ENCODE data around the gene ZMAT3.
"Not testable (repeated sequence)": the region's sequence is repeated elsewhere in the genome, so short reads cannot be mapped to it uniquely, and the experiment has no call there.

ZMAT3 gene

GRCh38 chr3:179045719-179046402, 25.7 kb downstream of the ZMAT3 start:
- Histone ChIP-seq H3K27ac (replicated peaks) (no peak overlapping the region), H3K4me3 (replicated peaks; ENCODE audit: insufficient read depth, low read length) (no peak overlapping the region), H3K27me3 (ENCODE audit: insufficient read depth, poor library complexity, severe bottlenecking) (no peaks in the 10 kb centered on the region)
- TF ChIP-seq, protein P1, sequence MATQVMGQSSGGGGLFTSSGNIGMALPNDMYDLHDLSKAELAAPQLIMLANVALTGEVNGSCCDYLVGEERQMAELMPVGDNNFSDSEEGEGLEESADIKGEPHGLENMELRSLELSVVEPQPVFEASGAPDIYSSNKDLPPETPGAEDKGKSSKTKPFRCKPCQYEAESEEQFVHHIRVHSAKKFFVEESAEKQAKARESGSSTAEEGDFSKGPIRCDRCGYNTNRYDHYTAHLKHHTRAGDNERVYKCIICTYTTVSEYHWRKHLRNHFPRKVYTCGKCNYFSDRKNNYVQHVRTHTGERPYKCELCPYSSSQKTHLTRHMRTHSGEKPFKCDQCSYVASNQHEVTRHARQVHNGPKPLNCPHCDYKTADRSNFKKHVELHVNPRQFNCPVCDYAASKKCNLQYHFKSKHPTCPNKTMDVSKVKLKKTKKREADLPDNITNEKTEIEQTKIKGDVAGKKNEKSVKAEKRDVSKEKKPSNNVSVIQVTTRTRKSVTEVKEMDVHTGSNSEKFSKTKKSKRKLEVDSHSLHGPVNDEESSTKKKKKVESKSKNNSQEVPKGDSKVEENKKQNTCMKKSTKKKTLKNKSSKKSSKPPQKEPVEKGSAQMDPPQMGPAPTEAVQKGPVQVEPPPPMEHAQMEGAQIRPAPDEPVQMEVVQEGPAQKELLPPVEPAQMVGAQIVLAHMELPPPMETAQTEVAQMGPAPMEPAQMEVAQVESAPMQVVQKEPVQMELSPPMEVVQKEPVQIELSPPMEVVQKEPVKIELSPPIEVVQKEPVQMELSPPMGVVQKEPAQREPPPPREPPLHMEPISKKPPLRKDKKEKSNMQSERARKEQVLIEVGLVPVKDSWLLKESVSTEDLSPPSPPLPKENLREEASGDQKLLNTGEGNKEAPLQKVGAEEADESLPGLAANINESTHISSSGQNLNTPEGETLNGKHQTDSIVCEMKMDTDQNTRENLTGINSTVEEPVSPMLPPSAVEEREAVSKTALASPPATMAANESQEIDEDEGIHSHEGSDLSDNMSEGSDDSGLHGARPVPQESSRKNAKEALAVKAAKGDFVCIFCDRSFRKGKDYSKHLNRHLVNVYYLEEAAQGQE (IDR thresholded peaks at IDR 0.05; ENCODE audit: insufficient replicate concordance, low read depth): no peak
- TF ChIP-seq CTCF (IDR thresholded peaks at IDR 0.05; ENCODE audit: insufficient read depth, low read length) (no peak), GABPA (IDR thresholded peaks at IDR 0.05; ENCODE audit: low read depth) (no peak), POLR2AphosphoS5 (IDR thresholded peaks at IDR 0.05; ENCODE audit: low read depth) (no peak), SPI1 (IDR thresholded peaks at IDR 0.05; ENCODE audit: borderline replicate concordance, low read depth) (no peak)
- no peak for DNase-seq (ENCODE audit: low read depth in 1 of 2, low spot score in 1 of 2)

DNA sequence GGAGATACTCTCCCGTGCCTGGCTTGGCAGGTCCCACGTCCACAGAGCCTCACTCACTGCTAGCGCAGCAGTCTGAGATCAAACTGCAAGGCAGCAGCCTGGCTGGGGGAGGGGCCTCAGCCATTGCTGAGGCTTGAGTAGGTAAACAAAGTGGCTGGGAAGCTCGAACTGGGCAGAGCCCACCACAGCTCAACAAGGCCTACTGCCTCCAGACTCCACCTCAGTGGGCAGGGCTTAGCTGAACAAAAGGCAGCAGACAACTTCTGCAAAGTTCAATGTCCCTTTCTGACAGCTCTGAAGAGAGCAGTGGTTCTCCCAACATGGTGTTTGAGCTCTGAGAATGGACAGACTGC, 32.7 kb downstream of the ZMAT3 start:
- H3K27ac ChIP-seq (replicated peaks); H3K27me3 ChIP-seq (ENCODE audit: insufficient read depth, poor library complexity, severe bottlenecking); DNase-seq (ENCODE audit: low read depth in 1 of 2, low spot score in 1 of 2); H3K4me3 ChIP-seq (replicated peaks; ENCODE audit: insufficient read depth, low read length): not testable (repeated sequence)

DNA sequence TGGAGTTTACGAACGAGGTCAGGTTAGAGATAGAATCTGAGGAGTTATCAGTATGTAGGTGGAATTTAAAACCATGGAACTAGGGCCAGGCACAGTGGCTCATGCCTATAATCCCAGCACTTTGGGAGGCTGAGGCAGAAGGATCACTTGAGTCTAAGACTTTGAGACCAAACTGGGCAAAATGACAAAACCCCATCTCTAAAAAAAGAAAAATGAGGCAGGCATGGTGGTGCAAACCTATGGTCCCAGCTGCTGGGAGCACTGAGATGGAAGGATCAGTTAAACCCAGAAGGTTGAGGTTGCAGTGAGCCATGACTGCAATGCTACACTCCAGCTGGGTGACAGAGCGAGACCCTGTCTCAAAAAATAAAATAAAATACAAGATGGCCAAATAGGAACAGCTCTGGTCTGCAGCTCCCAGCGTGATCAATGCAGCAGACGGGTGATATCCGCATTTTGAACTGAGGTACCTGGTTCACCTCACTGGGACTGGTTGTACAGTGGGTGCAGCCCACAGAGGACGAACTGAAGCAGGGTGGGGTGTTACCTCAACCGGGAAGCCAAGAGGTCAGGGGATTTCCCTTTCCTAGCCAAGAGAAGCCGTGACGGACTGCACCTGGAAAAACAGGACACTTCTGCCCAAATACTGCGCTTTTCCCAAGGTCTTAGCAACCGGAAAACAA, 33.3 kb downstream of the ZMAT3 start:
- no peaks in the 10 kb centered on the region for H3K27me3 ChIP-seq (ENCODE audit: insufficient read depth, poor library complexity, severe bottlenecking)
- no peak overlapping the region; the same call in none of the 2 replicates for H3K27ac ChIP-seq (replicated peaks)
- no peak overlapping the region for H3K4me3 ChIP-seq (replicated peaks; ENCODE audit: insufficient read depth, low read length)
- TF ChIP-seq POLR2AphosphoS5 (IDR thresholded peaks at IDR 0.05; ENCODE audit: low read depth): no peak
- TF ChIP-seq GABPA (IDR thresholded peaks at IDR 0.05; ENCODE audit: low read depth): no peak
- TF ChIP-seq SPI1 (IDR thresholded peaks at IDR 0.05; ENCODE audit: borderline replicate concordance, low read depth): no peak
- TF ChIP-seq, protein P1 (IDR thresholded peaks at IDR 0.05; ENCODE audit: insufficient replicate concordance, low read depth): no peak
- TF ChIP-seq CTCF (IDR thresholded peaks at IDR 0.05; ENCODE audit: insufficient read depth, low read length): no peak
- DNase-seq (ENCODE audit: low read depth in 1 of 2, low spot score in 1 of 2): no peak

DNA sequence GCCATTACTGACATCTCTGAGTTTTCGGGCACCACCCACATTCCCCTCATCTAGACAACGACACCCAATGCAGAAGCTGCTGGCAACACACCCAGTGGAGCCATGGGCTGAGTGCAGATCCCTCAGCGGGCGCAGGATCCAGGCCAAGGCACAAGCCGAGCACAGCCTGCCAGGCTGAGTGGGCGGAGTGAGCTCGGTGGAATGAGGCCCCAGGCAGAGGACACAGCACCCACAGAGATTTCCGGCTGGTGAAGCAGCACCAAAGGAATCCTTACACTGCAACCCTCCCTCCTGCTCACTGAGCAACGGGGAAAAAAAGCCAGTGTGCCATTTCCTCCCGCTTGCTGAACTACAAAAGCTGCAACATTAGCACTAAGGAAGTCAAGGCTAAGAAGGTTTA, 34.3 kb downstream of the ZMAT3 start:
- TF ChIP-seq, protein P1 (IDR thresholded peaks at IDR 0.05; ENCODE audit: insufficient replicate concordance, low read depth): no peak
- TF ChIP-seq SPI1 (IDR thresholded peaks at IDR 0.05; ENCODE audit: borderline replicate concordance, low read depth): peak; percentile 17; the same call in 1 of the 2 replicates
- peak overlapping the region; percentile 45 for H3K27ac ChIP-seq (replicated peaks)
- DNase-seq (ENCODE audit: low read depth in 1 of 2, low spot score in 1 of 2): peak in 1 of 2 experiments; percentile 78

More for the DNA sequence above, 34.3 kb downstream of the ZMAT3 start:
- no peaks in the 10 kb centered on the region for H3K27me3 ChIP-seq (ENCODE audit: insufficient read depth, poor library complexity, severe bottlenecking)
- H3K4me3 ChIP-seq (replicated peaks; ENCODE audit: insufficient read depth, low read length): no peak overlapping the region
